Glutamatergic neuron (in vitro differentiated cells): ENCODE measurements around the gene SCRN2. TPM values are rescaled to one million over a fixed set of nuclear protein-coding genes. Genes with fewer than 3 reads are reported as not detected.

Experiments
- DNase-seq: peaks from one replicate; pipeline ENCODE4 v3.0.0; 2022
- H3K27ac Mint-ChIP-seq: one replicate; pipeline ENCODE4 v1.8.0; 2020; ENCODE audit warnings: mild to moderate bottlenecking, mixed read lengths, inconsistent platforms; ENCODE audit not compliant: unreplicated experiment
- H3K27me3 Mint-ChIP-seq: one replicate; pipeline ENCODE4 v1.8.0; 2020; ENCODE audit warnings: mild to moderate bottlenecking, moderate library complexity, mixed read lengths, inconsistent platforms; ENCODE audit not compliant: unreplicated experiment
- H3K36me3 Mint-ChIP-seq: one replicate; pipeline ENCODE4 v1.8.0; 2020; ENCODE audit warnings: mild to moderate bottlenecking, mixed read lengths, inconsistent platforms; ENCODE audit not compliant: unreplicated experiment
- H3K4me1 Mint-ChIP-seq: one replicate; pipeline ENCODE4 v1.8.0; 2020; ENCODE audit warnings: mild to moderate bottlenecking, low read depth, mixed read lengths, inconsistent platforms; ENCODE audit not compliant: unreplicated experiment
- H3K4me3 Mint-ChIP-seq: one replicate; pipeline ENCODE4 v1.8.0; 2020; ENCODE audit warnings: mild to moderate bottlenecking, mixed read lengths, inconsistent platforms; ENCODE audit not compliant: unreplicated experiment
- H3K9me3 Mint-ChIP-seq: one replicate; pipeline ENCODE4 v1.8.0; 2020; ENCODE audit warnings: mild to moderate bottlenecking, moderate library complexity, mixed read lengths, inconsistent platforms; ENCODE audit not compliant: unreplicated experiment
- CTCF ChIP-seq: fragments of 200-600 bp; sonication (generic); IDR thresholded peaks from one replicate; pipeline ENCODE4 v1.5.0; 2021; ENCODE audit not compliant: partially characterized antibody, unreplicated experiment
- total RNA-seq: library from RNA; stranded (reverse); fragmentation: NEBNext Ultra II Directional; extraction: Animal tissue kit (Norgen Biotek cat#: 25700); gene quantifications from one replicate; pipeline ENCODE4 v1.2.1, GENCODE V29; 2021; ENCODE audit not compliant: unreplicated experiment

SCRN2 gene
- total RNA-seq, 1 donor from 2014 or later = 39.1 TPM

- TF ChIP-seq CTCF = no peak
- H3K27me3 Mint-ChIP-seq = peaks cover 10% of the 10 kb centered on the region
- no peaks in the 10 kb centered on the region for H3K9me3 Mint-ChIP-seq
- H3K27ac Mint-ChIP-seq = peak within 1 kb of the TSS; percentile 82
- peaks cover 11% of the 10 kb centered on the region for H3K4me1 Mint-ChIP-seq
- no peaks in the 10 kb centered on the region for H3K36me3 Mint-ChIP-seq
- DNase-seq = peak; percentile 73
- H3K4me3 Mint-ChIP-seq = peak within 1 kb of the TSS; percentile 93
These were observed 19.4 kb downstream of the SCRN2 start, which contains the start of gene OSBPL7 for GRCh38 chr17:47821424-47822391. TSS of gene OSBPL7 (minus strand) at chr17:47821794. CDS start at chr17:47820278, 1,516 bp downstream.

GRCh38 chr17:47821031-47821423, 20.0 kb downstream of the SCRN2 start:
- no peaks in the 10 kb centered on the region for H3K36me3 Mint-ChIP-seq
- H3K27me3 Mint-ChIP-seq = peaks cover 10% of the 10 kb centered on the region
- DNase-seq = peak; percentile 34
- H3K27ac Mint-ChIP-seq = no peak overlapping the region
- TF ChIP-seq CTCF = no peak
- H3K4me1 Mint-ChIP-seq = peaks cover 11% of the 10 kb centered on the region
- H3K4me3 Mint-ChIP-seq = peak overlapping the region; percentile 93
- no peaks in the 10 kb centered on the region for H3K9me3 Mint-ChIP-seq

GRCh38 chr17:47820033-47820789, 20.9 kb downstream of the SCRN2 start:
- Mint-ChIP-seq H3K36me3 (no peaks in the 10 kb centered on the region), H3K27me3 (peaks cover 10% of the 10 kb centered on the region), H3K27ac (no peak overlapping the region), H3K4me3 (no peak overlapping the region), H3K4me1 (peaks cover 11% of the 10 kb centered on the region), H3K9me3 (no peaks in the 10 kb centered on the region)
- DNase-seq = peak; percentile 15
- TF ChIP-seq CTCF = no peak

GRCh38 chr17:47819475-47819874, 21.6 kb downstream of the SCRN2 start:
- H3K4me1 Mint-ChIP-seq = peaks cover 11% of the 10 kb centered on the region
- peak; percentile 3 for DNase-seq
- H3K9me3 Mint-ChIP-seq = no peaks in the 10 kb centered on the region
- no peak overlapping the region for H3K4me3 Mint-ChIP-seq
- no peak overlapping the region for H3K27ac Mint-ChIP-seq
- no peaks in the 10 kb centered on the region for H3K36me3 Mint-ChIP-seq
- peaks cover 12% of the 10 kb centered on the region for H3K27me3 Mint-ChIP-seq
- TF ChIP-seq CTCF = no peak
